GM18520 (cell line): ENCODE results near the gene ASPG.
"Not testable (repeated sequence)": the region's sequence is repeated elsewhere in the genome, so short reads cannot be mapped to it uniquely, and the experiment has no call there.

Source experiments
- ATAC-seq: cut with Tn5 transposase; IDR thresholded peaks from one replicate; pipeline ENCODE4 v1.9.1; 2021; ENCODE audit not compliant: unreplicated experiment

ASPG gene

GRCh38 chr14:104144911-104145825 lies 59.7 kb downstream of the ASPG start:
- ATAC-seq: no peak

GRCh38 chr14:104145826-104146601 lies 60.5 kb downstream of the ASPG start:
- ATAC-seq: no peak

DNA sequence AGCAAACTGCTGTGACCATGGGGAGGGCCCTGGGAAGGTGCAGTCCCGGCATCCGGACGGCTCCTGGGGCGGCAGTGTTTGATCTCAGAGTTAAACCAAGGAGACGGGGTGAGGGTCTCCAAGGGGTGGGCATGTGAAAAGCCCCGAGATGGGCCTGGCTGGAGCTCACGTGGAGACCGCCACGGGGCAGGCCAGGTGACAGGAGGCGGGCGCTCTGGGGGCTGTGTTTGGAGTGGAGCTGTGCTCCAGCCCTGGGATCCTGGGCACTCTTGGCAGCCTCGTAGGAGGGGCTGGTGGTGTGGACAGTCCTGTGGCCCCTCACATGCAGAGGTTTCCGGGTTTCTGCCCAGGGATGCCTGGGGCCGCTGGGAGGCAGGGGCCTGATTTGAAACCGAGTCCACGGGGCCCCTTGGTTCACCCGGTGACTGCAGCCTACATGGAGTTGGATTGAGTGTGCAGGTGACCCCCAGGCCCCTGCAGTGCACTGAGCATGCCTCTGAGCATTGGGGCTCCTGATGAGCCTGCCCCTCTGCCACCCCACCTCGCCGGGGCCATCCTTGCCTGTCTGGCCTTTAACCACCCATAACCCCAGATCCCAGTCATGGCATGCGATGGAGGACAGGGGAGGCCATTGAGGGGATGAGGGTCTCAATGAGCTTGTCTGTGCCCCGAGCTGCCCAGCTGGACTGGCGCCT lies 61.3 kb downstream of the ASPG start:
- ATAC-seq: no peak

- ATAC-seq: no peak
Observed at GRCh38 chr14:104147346-104148125, 62.0 kb downstream of the ASPG start.

DNA sequence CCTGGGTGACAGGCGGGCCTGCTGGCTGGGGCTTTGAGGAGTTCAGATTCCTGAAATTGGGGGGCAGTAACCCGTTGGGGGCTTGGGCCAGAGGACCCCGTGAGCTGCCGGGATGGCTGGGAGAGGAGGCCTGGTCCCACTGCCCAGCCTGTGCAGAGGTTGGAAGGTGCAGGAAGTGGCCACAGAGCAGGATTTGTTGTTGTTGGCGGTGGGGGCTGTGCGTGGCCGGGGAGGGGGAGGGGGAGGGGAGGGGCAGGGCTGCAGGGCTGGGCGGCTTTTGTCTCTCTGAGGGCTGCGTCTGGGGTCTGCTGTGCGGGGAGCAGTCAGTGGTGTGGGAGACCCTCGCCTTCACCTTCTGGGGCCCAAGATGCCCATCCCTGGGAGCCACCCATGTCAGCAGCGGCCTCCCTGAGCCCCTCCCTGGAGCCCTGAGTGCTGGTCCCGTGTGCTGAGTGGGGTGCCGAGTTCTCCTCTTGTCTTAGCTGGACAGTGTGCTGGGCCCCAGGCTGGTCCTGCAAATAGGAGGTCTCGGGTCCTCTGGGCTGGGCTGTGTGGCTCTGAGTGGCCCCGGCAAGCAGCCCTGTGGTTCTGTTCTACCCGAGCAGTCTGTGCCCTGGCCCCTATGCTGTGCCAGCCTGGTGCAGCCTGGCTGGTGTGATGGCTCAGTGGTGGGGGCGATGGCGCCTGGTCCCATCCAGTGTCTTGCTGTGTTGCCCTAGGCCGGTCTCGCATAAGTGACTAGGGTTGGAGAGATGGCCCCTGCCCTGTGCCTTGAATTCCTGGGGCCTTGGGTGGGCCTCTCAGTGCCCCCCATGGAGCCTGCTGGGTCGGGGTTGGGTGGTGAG lies 63.2 kb downstream of the ASPG start:
- ATAC-seq: no peak

- ATAC-seq: no peak
Observed at GRCh38 chr14:104149278-104149595, 63.7 kb downstream of the ASPG start.

DNA sequence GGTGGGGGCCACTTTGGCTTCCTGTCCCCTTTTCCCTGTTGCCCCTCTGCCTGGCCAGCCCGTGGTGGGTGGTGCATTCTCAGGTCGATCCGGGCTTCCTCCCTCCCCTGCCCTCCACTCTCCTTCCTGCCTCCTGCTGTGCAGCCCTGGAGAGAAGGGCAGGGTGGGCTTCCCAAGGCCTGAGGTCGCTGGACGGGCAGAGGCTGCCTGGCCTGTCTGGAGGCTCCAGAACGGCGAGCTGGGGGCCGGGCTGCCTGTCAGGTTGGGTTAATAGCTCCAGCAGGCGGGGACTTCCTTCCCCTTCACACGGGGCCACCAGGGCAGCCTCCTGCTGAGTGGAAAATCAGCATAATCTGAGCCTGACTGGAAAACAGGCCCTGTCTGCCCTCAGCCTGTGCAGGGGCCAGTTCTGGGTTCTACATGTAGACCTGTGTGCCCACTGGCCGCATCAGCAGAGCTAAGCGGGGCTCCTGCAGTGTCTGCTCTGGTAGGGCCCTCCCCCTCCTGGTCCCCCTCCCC lies 64.2 kb downstream of the ASPG start:
- ATAC-seq: no peak

- ATAC-seq: no peak
Observed at GRCh38 chr14:104150136-104151025, 64.9 kb downstream of the ASPG start.

DNA sequence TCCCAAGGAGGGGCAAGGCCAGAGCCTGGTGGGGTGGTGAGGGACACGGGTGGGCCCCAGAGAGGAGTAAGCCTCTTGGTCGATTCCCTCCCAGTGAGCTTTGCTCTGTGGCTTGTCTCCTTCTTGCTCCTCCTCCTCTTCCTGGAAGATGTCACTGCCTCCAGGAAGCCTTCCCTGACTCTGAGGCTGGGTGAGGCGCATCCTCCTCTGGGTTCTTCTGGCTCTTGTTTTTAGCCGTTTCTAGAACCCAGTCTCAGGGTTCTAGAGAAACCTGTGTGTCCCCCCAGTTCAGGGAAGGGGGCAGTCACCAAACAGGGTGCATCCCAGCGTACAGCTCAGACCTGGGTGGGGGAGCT lies 65.5 kb downstream of the ASPG start:
- ATAC-seq: no peak

DNA sequence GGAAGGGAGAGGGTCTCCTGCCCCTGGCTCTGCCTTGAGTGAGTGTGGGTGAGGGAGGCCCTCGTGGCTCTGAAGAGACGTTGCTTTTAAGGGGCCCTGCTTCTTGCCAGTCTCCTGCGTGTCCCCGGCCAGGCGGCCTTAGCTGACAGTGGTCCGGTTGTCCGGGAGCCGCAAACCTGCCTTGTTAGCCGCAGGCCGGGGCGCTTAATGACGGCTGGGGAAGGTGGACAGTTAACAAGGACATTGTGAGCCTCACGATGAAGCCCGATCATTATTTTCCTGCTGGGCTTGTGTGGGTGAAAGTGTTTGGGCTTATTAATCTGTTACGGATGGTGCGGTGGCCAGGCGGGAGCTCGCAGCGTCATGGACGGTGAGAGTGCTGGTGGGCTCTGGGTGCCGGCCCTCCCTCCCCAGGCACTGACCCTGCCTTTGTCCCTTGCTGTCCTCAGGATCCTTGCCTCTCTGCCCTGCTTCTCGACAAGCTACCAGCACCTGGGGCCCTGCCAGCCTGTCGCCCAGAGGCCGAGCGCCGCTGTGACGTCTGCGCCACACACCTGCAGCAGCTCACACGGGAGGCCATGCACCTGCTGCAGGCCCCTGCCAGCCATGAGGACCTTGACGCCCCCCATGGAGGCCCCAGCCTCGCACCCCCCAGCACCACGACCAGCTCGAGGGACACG lies 66.2 kb downstream of the ASPG start:
- no peak for ATAC-seq

DNA sequence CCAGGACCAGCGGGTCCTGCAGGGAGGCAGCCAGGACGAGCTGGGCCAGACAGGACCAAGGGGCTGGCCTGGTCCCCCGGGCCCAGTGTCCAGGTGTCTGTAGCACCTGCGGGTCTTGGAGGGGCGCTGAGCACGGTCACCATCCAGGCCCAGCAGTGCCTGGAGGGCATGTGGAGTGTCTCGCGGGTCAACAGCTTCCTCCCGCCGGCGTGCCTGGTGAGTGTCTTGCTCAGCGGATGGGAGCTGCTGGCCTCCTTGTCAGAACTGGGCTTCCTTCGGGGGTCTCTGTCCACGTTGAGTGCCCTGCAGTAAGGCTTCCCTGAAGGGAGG lies 66.7 kb downstream of the ASPG start:
- no peak for ATAC-seq

- ATAC-seq: no peak
Observed at GRCh38 chr14:104152686-104153393, 67.3 kb downstream of the ASPG start.

- not testable (repeated sequence) for ATAC-seq
Observed at GRCh38 chr14:104153394-104153755, 67.9 kb downstream of the ASPG start.

- no peak for ATAC-seq
Observed at GRCh38 chr14:104154246-104154645, 68.7 kb downstream of the ASPG start.

DNA sequence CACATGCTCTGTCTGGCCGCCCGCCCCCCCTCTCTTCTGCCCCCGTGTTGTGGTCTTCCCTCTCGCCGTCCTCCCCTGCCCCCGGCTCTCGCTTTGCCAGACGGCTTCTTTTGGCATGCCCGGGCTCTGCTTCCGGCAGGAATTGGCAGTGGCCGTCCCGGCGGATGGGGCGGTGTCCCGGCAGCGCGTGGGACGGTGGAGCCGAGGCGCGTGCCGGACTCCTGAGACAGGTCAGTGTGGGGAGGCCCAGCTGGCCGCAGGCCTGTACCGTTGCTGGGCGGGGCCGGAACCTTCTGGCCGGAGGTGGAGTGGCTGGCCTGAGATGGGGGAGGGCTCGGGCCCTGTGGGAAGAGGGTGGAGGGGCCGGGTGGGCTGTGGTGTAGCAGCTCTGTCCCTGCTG lies 70.0 kb downstream of the ASPG start:
- ATAC-seq: no peak

DNA sequence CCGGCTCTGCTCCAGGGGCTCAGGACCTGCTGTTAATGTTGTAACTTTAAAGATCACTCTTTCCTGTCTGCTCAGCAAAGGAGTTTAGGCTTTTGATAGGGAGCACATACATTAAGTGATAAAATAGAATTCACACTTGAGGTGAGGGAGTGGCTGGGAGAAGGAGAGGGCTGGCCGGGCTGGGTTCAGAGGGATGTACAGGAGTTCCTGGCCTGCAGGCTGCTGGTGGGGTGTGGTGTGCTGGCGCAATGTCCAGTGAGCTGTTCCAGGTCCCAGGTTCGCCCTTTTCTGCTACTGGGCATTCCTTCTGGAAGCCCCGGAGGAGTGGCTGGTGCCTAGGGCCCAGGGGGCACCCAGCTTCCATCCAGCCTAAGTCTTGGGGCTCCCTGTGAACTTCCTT lies 70.6 kb downstream of the ASPG start:
- no peak for ATAC-seq

DNA sequence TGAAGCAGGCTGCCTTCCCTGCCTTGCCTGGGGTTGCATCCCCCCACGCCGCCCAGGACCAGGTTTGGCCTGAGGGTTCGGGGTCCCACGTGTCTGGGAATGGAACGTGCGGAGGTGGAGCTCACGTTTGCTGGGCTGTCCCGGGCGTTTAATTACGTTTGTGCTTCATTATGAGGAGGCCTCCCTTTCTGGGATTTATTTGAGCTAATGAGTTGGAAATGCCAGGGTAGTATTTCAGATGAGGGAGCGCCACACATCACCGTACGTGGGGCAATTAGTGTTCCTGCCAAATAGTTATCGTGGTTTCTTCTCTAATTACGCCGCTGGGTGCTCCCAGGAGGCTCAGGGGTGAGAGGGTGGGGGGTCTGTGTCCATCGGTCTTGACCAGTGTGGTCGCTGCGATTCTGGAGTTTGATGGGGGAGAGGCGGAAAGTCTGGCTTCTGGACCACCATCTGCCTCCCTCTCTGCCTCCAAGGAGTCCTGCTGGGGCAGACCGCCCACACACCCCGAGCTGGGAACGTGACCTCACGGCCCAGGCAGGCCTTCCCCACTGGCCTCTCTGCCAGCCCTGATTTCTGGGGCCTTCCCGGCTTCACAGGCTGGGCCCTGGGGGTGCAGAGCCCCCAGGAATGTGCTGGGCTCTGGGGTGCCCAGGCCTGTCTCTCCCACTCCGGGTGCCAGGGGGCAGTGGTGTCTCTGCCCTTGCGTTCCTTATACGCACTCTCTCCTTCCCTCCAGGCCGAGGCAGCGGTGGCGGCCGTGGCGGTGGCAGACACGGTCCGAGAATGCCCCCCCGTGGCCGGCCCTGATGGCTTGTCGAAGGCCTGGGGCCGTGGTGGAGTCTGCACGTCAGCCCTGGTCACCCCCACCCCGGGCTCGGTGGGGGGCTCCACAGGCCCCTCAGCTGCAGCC lies 71.8 kb downstream of the ASPG start:
- no peak for ATAC-seq
